Measurements from ENCODE around the gene PIP4K2A. TPM values are rescaled to one million over a fixed set of nuclear protein-coding genes. Genes with fewer than 3 reads are reported as not detected.

The PIP4K2A gene
- total and polyA plus RNA-seq, 2 donors (not counting 3 experiments of a cell fraction or from before 2014, with no cell fraction given) = 11.8 to 32.6 TPM

GRCh38 chr10:22609251-22609650 lies 105.1 kb downstream of the PIP4K2A start:
- H4K20me1 ChIP-seq (replicated peaks; ENCODE audit: control insufficient read depth, extremely low read depth, insufficient read depth, low read length) = no peaks in the 10 kb centered on the region
- intact Hi-C loops (cut with micrococcal nuclease) (no loop called here), dilution Hi-C loops (cut with MboI; ENCODE audit: extremely low pct_ligation_motif_present, low sequenced_read_pairs) (no loop called here)
- TF ChIP-seq POLR2AphosphoS5 (IDR thresholded peaks at IDR 0.05; ENCODE audit: insufficient read depth, low read depth, low read length) (no peak), FOS (IDR thresholded peaks at IDR 0.05; ENCODE audit: borderline replicate concordance, insufficient read depth, low read length) (no peak), MAX (IDR thresholded peaks at IDR 0.05; ENCODE audit: insufficient read depth, insufficient read length) (no peak), GATA2 (IDR thresholded peaks at IDR 0.05; ENCODE audit: insufficient read depth, insufficient read length, low read depth, low read length) (no peak), EZH2 (IDR thresholded peaks at IDR 0.05; ENCODE audit: borderline replicate concordance, low read depth, low read length, severe bottlenecking) (no peak), MYC (IDR thresholded peaks at IDR 0.05; ENCODE audit: low read depth, low read length) (no peak), CTCF (IDR thresholded peaks at IDR 0.05; ENCODE audit: extremely low read depth in 1 of 2, insufficient read depth in 1 of 2, low read depth in 1 of 2, low read length in 2 of 2) (no peak), POLR2A (IDR thresholded peaks at IDR 0.05; ENCODE audit: low read depth, low read length) (no peak), JUN (IDR thresholded peaks at IDR 0.05; ENCODE audit: borderline replicate concordance, insufficient read depth, insufficient read length, low read depth) (no peak)
- H3K27ac ChIP-seq (ENCODE audit: insufficient read depth, low read depth, low read length) = no peak overlapping the region
- DNase-seq (ENCODE audit: low read depth, low spot score) = no peak
- H3K9ac ChIP-seq (replicated peaks; ENCODE audit: extremely low read depth, insufficient read depth, low read length) = no peak overlapping the region
- peaks cover 6% of the 10 kb centered on the region for H3K4me1 ChIP-seq (ENCODE audit: control insufficient read depth, extremely low read depth, insufficient read depth, low read length)
- no peak for FAIRE-seq
- peaks cover 0 to 6% of the 10 kb centered on the region in 2 experiments for H3K36me3 ChIP-seq (ENCODE audit: control insufficient read depth in 2 of 2, extremely low read depth in 1 of 2, insufficient read depth in 2 of 2, low read length in 2 of 2)
- CTCF ChIA-PET = no interaction called here
- BruUV-seq (replicated peaks) = no TSS peak
- no peaks in the 10 kb centered on the region for H3K79me2 ChIP-seq (ENCODE audit: control insufficient read depth, insufficient read depth, low read length)
- no peaks in the 10 kb centered on the region for H3K9me3 ChIP-seq (replicated peaks; ENCODE audit: control insufficient read depth, insufficient read depth, low read length)
- H3K27me3 ChIP-seq (ENCODE audit: control insufficient read depth in 2 of 2, insufficient read depth in 2 of 2, low read length in 2 of 2) = no peaks in the 10 kb centered on the region
- POLR2A ChIA-PET = no interaction called here
- no peaks in the 10 kb centered on the region for H3K9me1 ChIP-seq (replicated peaks; ENCODE audit: control insufficient read depth, extremely low read depth, insufficient read depth, low read length)
- H2AFZ ChIP-seq (ENCODE audit: low read depth, low read length) = no peak overlapping the region
- no peak overlapping the region for H3K4me2 ChIP-seq (ENCODE audit: insufficient read depth, low read length)
- no peak overlapping the region for H3K4me3 ChIP-seq (replicated peaks in 1 of 3; ENCODE audit: insufficient read depth in 1 of 3, low read depth in 1 of 3, low read length in 3 of 3)
